Tibial nerve (tissue), 4 donors: Measurements from ENCODE around the gene UCHL1.

Experiments used
- EP300 ChIP-seq, 2 donors: sonication (generic); formaldehyde crosslinking; IDR thresholded peaks; one replicate each; pipeline ENCODE4 v1.6.1; 2017; ENCODE audit warnings: antibody characterized with exemption in 2 of 2, mild to moderate bottlenecking in 1 of 2
- POLR2A ChIP-seq, 2 donors: fragments of 450-650 bp; IDR thresholded peaks; one replicate each; pipeline ENCODE4 v1.6.1; 2017; ENCODE audit warnings: antibody characterized with exemption in 2 of 2, mild to moderate bottlenecking in 2 of 2, moderate library complexity in 2 of 2
- TF ChIP-seq, protein P1 (sequence below), 5 experiments: fragments of 200-600 bp in 3 of 5; fragments of 450-650 bp in 2 of 5; sonication (generic) in 3 of 5; IDR thresholded peaks; one replicate each; pipeline ENCODE4 v1.5.1; 2016 to 2019; ENCODE audit warnings: antibody characterized with exemption in 5 of 5, mild to moderate bottlenecking in 3 of 5, moderate library complexity in 2 of 5

DNA sequence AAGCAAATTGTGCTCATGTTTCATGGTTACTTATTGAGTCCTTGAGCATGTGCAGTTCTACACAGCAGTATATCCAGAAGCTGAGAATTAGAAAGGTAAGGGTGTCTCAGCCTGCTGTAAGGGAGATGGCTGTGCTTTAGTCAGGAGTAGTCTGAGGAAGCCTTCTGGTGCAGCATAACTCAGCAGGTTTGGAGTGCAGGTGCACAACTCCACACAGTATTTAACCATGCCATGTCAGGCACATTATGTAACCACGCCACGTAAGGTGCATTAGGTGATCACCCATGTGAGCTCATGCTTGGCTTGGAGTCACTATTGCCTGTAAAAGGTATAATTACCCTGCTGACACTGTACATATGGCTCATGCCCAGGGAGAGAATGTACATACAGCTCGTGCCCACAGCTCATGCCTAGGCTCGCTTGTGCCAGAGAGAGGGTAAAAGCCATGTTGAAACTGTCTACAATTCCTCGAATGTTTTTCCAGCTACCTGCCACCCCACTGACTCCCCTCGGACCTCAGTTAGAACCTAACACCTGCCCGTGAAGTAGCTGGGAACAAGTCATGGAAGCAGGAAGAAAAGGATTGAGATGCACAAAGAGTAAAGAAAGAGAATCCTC lies 37.8 kb downstream of the UCHL1 start:
- TF ChIP-seq POLR2A (IDR thresholded peaks at IDR 0.05) (no peak), EP300 (IDR thresholded peaks at IDR 0.05) (no peak)
- TF ChIP-seq, protein P1, sequence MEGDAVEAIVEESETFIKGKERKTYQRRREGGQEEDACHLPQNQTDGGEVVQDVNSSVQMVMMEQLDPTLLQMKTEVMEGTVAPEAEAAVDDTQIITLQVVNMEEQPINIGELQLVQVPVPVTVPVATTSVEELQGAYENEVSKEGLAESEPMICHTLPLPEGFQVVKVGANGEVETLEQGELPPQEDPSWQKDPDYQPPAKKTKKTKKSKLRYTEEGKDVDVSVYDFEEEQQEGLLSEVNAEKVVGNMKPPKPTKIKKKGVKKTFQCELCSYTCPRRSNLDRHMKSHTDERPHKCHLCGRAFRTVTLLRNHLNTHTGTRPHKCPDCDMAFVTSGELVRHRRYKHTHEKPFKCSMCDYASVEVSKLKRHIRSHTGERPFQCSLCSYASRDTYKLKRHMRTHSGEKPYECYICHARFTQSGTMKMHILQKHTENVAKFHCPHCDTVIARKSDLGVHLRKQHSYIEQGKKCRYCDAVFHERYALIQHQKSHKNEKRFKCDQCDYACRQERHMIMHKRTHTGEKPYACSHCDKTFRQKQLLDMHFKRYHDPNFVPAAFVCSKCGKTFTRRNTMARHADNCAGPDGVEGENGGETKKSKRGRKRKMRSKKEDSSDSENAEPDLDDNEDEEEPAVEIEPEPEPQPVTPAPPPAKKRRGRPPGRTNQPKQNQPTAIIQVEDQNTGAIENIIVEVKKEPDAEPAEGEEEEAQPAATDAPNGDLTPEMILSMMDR (IDR thresholded peaks at IDR 0.05) = no peak
